Measurements from ENCODE around the gene MAD1L1.
"Not testable (repeated sequence)": the region's sequence is repeated elsewhere in the genome, so short reads cannot be mapped to it uniquely, and the experiment has no call there.

The MAD1L1 gene

GRCh38 chr7:1841286-1842021 lies 391.3 kb downstream of the MAD1L1 start:
- not testable (repeated sequence) for DNase-seq

- not testable (repeated sequence) for DNase-seq
These were observed 392.0 kb downstream of the MAD1L1 start for GRCh38 chr7:1840744-1841143.

GRCh38 chr7:1839701-1840100 lies 393.0 kb downstream of the MAD1L1 start:
- no peak for DNase-seq

GRCh38 chr7:1838911-1839531 lies 393.7 kb downstream of the MAD1L1 start:
- not testable (repeated sequence) for DNase-seq

- not testable (repeated sequence) for DNase-seq
These were observed 394.2 kb downstream of the MAD1L1 start for GRCh38 chr7:1838544-1838872.

- not testable (repeated sequence) for DNase-seq
These were observed 394.8 kb downstream of the MAD1L1 start for GRCh38 chr7:1837696-1838543.

GRCh38 chr7:1831933-1832535 lies 400.7 kb downstream of the MAD1L1 start:
- DNase-seq: not testable (repeated sequence)

- not testable (repeated sequence) for DNase-seq
These were observed 401.3 kb downstream of the MAD1L1 start for GRCh38 chr7:1831471-1831870.

- not testable (repeated sequence) for DNase-seq
These were observed 403.1 kb downstream of the MAD1L1 start for GRCh38 chr7:1829668-1830067.

GRCh38 chr7:1829111-1829510 lies 403.6 kb downstream of the MAD1L1 start:
- DNase-seq: no peak

- not testable (repeated sequence) for DNase-seq
These were observed 404.6 kb downstream of the MAD1L1 start for GRCh38 chr7:1828170-1828569.

- not testable (repeated sequence) for DNase-seq
These were observed 405.2 kb downstream of the MAD1L1 start for GRCh38 chr7:1827521-1827981.

GRCh38 chr7:1826931-1827330 lies 405.8 kb downstream of the MAD1L1 start:
- not testable (repeated sequence) for DNase-seq

- DNase-seq: no peak
These were observed 406.6 kb downstream of the MAD1L1 start for GRCh38 chr7:1825897-1826741.

GRCh38 chr7:1825647-1825896 lies 407.2 kb downstream of the MAD1L1 start:
- not testable (repeated sequence) for DNase-seq

GRCh38 chr7:1824882-1825646 lies 407.7 kb downstream of the MAD1L1 start:
- DNase-seq: not testable (repeated sequence)

- not testable (repeated sequence) for DNase-seq
These were observed 408.4 kb downstream of the MAD1L1 start for GRCh38 chr7:1824151-1824881.

- DNase-seq: no peak
These were observed 409.2 kb downstream of the MAD1L1 start for GRCh38 chr7:1823376-1824150.

GRCh38 chr7:1819259-1819841 lies 413.4 kb downstream of the MAD1L1 start:
- DNase-seq: no peak

Data from NCI-H1417 treated with DMSO at 0.1 percent for 48 hours (cell line).